Right renal pelvis (tissue), 4 donors: ENCODE measurements around the gene COX6A1. TPM values are rescaled to one million over a fixed set of nuclear protein-coding genes. Genes with fewer than 3 reads are reported as not detected.

Source experiments
- DNase-seq, 4 donors: peaks; one replicate each; pipeline ENCODE4 v3.0.0-alpha.2; 2013; ENCODE audit warnings: low read depth in 4 of 4, low spot score in 3 of 4, missing footprints in 1 of 4
- polyA plus RNA-seq, 4 donors: library from polyadenylated mRNA; unstranded; fragments of 120-200 nt; gene quantifications; one replicate each; pipeline ENCODE4 v1.2.1, GENCODE V29; 2013; ENCODE audit not compliant: insufficient read length in 4 of 4

The COX6A1 gene
- polyA plus RNA-seq, 4 donors = 303 to 369 (median 327) TPM

GRCh38 chr12:120490325-120490724 lies 52.4 kb downstream of the COX6A1 start:
- no peak for DNase-seq

Other genes with a start within 250 kb of the COX6A1 start
- gene GCN1, start 243.4 kb upstream of the COX6A1 start, polyA plus RNA-seq = 10 to 100 TPM; 44.9 to 55.4 (median 51.4) TPM
- gene RPLP0, start 237.0 kb upstream of the COX6A1 start, polyA plus RNA-seq = 1,000 to 10,000 TPM; 2,681 to 3,216 (median 2,786) TPM
- 10 to 100 TPM; 71.9 to 79.4 (median 76.3) TPM for gene PXN, start 172.4 kb upstream of the COX6A1 start, polyA plus RNA-seq
- under 1 TPM in 1 of 4 donors, not detected in 3; 0.47 TPM for gene RNU4-2, start 146.2 kb upstream of the COX6A1 start, polyA plus RNA-seq
- not detected for gene RNU4-1, start 144.9 kb upstream of the COX6A1 start, polyA plus RNA-seq
- 1 to 10 TPM; 2.7 to 5.7 (median 3.9) TPM for gene SIRT4, start 135.8 kb upstream of the COX6A1 start, polyA plus RNA-seq
- gene PLA2G1B, start 110.3 kb upstream of the COX6A1 start, polyA plus RNA-seq = under 1 TPM; 0.31 to 0.73 (median 0.42) TPM
- 10 to 100 TPM; 17.7 to 23.8 (median 19.5) TPM for gene MSI1, start 68.9 kb upstream of the COX6A1 start, polyA plus RNA-seq
- gene TRIAP1, start 8.3 kb downstream of the COX6A1 start, polyA plus RNA-seq = 10 to 100 TPM; 42.6 to 47.8 (median 46.2) TPM
- gene GATC, start 8.3 kb downstream of the COX6A1 start, polyA plus RNA-seq = 10 to 100 TPM; 34.8 to 37.1 (median 35.0) TPM
- gene SRSF9, start 31.6 kb downstream of the COX6A1 start, polyA plus RNA-seq = 100 to 1,000 TPM; 220 to 249 (median 230) TPM
- 100 to 1,000 TPM; 492 to 541 (median 519) TPM for gene DYNLL1, start 58.0 kb downstream of the COX6A1 start, polyA plus RNA-seq
- 10 to 100 TPM; 62.0 to 73.6 (median 65.7) TPM for gene COQ5, start 91.0 kb downstream of the COX6A1 start, polyA plus RNA-seq
- 100 to 1,000 TPM; 181 to 232 (median 207) TPM for gene RNF10, start 96.2 kb downstream of the COX6A1 start, polyA plus RNA-seq
- 10 to 100 TPM; 43.1 to 50.8 (median 45.5) TPM for gene POP5, start 143.3 kb downstream of the COX6A1 start, polyA plus RNA-seq
- 1 to 10 TPM; 3.6 to 6.9 (median 5.1) TPM for gene CABP1, start 202.5 kb downstream of the COX6A1 start, polyA plus RNA-seq
- gene MLEC, start 249.0 kb downstream of the COX6A1 start, polyA plus RNA-seq = 100 to 1,000 TPM; 148 to 173 (median 163) TPM